ENCODE results near the gene NR6A1.

DNA sequence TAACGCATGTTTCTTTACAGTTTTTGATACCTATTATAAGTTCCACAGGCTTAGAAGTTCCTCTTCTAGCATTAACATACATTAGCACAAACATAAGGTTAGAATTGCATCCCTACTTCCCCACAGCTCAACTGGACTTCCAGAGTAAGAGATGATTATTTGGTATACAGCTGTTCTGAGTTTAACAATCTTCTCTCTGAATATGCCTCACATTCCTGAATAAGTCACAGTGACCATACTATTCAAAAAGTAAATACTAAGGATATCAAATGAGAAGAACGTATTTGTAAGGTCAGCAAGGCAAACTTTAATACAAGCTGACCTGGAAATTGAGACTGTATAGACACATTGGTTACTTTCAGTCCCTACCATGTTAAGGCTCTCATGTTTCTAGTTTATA lies 21.3 kb downstream of the NR6A1 start:
- TF ChIP-seq EZH2phosphoT487 (IDR thresholded peaks at IDR 0.05; ENCODE audit: borderline replicate concordance, low read length), result no peak
- TF ChIP-seq, protein P1, sequence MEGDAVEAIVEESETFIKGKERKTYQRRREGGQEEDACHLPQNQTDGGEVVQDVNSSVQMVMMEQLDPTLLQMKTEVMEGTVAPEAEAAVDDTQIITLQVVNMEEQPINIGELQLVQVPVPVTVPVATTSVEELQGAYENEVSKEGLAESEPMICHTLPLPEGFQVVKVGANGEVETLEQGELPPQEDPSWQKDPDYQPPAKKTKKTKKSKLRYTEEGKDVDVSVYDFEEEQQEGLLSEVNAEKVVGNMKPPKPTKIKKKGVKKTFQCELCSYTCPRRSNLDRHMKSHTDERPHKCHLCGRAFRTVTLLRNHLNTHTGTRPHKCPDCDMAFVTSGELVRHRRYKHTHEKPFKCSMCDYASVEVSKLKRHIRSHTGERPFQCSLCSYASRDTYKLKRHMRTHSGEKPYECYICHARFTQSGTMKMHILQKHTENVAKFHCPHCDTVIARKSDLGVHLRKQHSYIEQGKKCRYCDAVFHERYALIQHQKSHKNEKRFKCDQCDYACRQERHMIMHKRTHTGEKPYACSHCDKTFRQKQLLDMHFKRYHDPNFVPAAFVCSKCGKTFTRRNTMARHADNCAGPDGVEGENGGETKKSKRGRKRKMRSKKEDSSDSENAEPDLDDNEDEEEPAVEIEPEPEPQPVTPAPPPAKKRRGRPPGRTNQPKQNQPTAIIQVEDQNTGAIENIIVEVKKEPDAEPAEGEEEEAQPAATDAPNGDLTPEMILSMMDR (IDR thresholded peaks at IDR 0.05; ENCODE audit: low read depth, low read length, poor library complexity, severe bottlenecking), result no peak
